HepG2 (cell line): ENCODE data around the gene TBC1D7. TPM values are rescaled to one million over a fixed set of nuclear protein-coding genes. Genes with fewer than 3 reads are reported as not detected.
A peak's percentile ranks its signal among the peaks of the same experiment; 100 is the strongest.

Source experiments
- ARNTL ChIP-seq: sonication (generic); formaldehyde crosslinking; IDR thresholded peaks from 2 replicates; pipeline ENCODE4 v1.4.0; 2020; ENCODE audit warnings: mild to moderate bottlenecking, missing genetic modification reagents
- BCL6 ChIP-seq: IDR thresholded peaks from 2 replicates; pipeline ENCODE4 v1.6.1; 2016; ENCODE audit warnings: missing genetic modification reagents, missing compliant biosample characterization
- CBX1 ChIP-seq: IDR thresholded peaks from one replicate; pipeline ENCODE4 v1.6.1; 2016; ENCODE audit warnings: antibody characterized with exemption, low read depth
- HNF4G ChIP-seq, 2 experiments: sonication (generic) in 1 of 2; formaldehyde crosslinking in 1 of 2; IDR thresholded peaks; 2 replicates each; pipeline versions ENCODE4 v1.4.0 to v1.6.1; 2011 to 2020; ENCODE audit warnings: borderline replicate concordance in 2 of 2, low read depth in 2 of 2, mild to moderate bottlenecking in 2 of 2, low read length in 1 of 2, missing genetic modification reagents in 1 of 2, moderate library complexity in 1 of 2
- MAZ ChIP-seq, 2 experiments: sonication (generic) in 1 of 2; formaldehyde crosslinking in 1 of 2; IDR thresholded peaks; 2 replicates each; pipeline versions ENCODE4 v1.5.0 to v1.6.1; 2012 to 2020; ENCODE audit warnings: low read depth in 2 of 2, mild to moderate bottlenecking in 2 of 2, borderline replicate concordance in 1 of 2, improper control_type of control experiment in 1 of 2, low read length in 1 of 2, missing genetic modification reagents in 1 of 2, moderate library complexity in 1 of 2
- NCOR1 ChIP-seq: fragments of 200-600 bp; sonication (generic); IDR thresholded peaks from 2 replicates; pipeline ENCODE4 v1.7.0; 2017; ENCODE audit warnings: antibody characterized with exemption, low read length, borderline replicate concordance
- RELA ChIP-seq: sonication (generic); formaldehyde crosslinking; IDR thresholded peaks from 2 replicates; pipeline ENCODE4 v1.4.0; 2020; ENCODE audit warnings: missing genetic modification reagents
- SMAD1 ChIP-seq: sonication (generic); formaldehyde crosslinking; IDR thresholded peaks from 2 replicates; pipeline ENCODE4 v1.4.0; 2020; ENCODE audit warnings: missing genetic modification reagents, low read depth, mild to moderate bottlenecking, borderline replicate concordance
- ZFP91 ChIP-seq: sonication (generic); formaldehyde crosslinking; IDR thresholded peaks from 2 replicates; pipeline ENCODE4 v1.9.0; 2022; ENCODE audit warnings: missing genetic modification reagents, mild to moderate bottlenecking, borderline replicate concordance
- ZNF432 ChIP-seq: sonication (generic); formaldehyde crosslinking; IDR thresholded peaks from 2 replicates; pipeline ENCODE4 v1.5.0; 2020; ENCODE audit warnings: missing genetic modification reagents, mild to moderate bottlenecking, borderline replicate concordance
- ZNF7 ChIP-seq: IDR thresholded peaks from 2 replicates; pipeline ENCODE4 v1.6.1; 2016; ENCODE audit warnings: missing biosample characterization, missing genetic modification reagents
- ZNF710 ChIP-seq: sonication (generic); formaldehyde crosslinking; IDR thresholded peaks from 2 replicates; pipeline ENCODE4 v1.5.0; 2020; ENCODE audit warnings: mild to moderate bottlenecking, missing genetic modification reagents, borderline replicate concordance
- ZNF766 ChIP-seq: sonication (generic); formaldehyde crosslinking; IDR thresholded peaks from 2 replicates; pipeline ENCODE4 v1.5.0; 2020; ENCODE audit warnings: missing genetic modification reagents, borderline replicate concordance
- polyA plus RNA-seq, 8 experiments: library from polyadenylated mRNA; depleted of rRNA in 3 of 8; stranded (reverse) in 7 of 8; unstranded in 1 of 8; fragments of >200 nt; fragmentation: Illumina TruSeq in 4 of 8; extraction: Trizol in 4 of 8; gene quantifications; 2 replicates each; pipeline versions ENCODE4 v1.2.1 to v1.2.3, GENCODE V29; 2011 to 2016; ENCODE audit warnings: low read depth in 4 of 8, missing spikeins in 1 of 8, mixed read lengths in 1 of 8; ENCODE audit not compliant: insufficient read depth in 1 of 8
- total RNA-seq, 5 experiments: library from RNA; depleted of rRNA; stranded (reverse); fragments of >200 nt; fragmentation: Illumina TruSeq; extraction: Trizol; gene quantifications; 2 replicates each; pipeline ENCODE4 v1.2.3, GENCODE V29; 2016; ENCODE audit warnings: low read depth in 1 of 5
- TF ChIP-seq, protein P1 (sequence below): sonication (generic); formaldehyde crosslinking; IDR thresholded peaks from 2 replicates; pipeline ENCODE4 v1.4.0; 2020; ENCODE audit warnings: missing genetic modification reagents
- TF ChIP-seq, protein P2 (sequence below): fragments of 450-650 bp; IDR thresholded peaks from 2 replicates; pipeline ENCODE4 v1.6.1; 2016

The TBC1D7 gene
- total and polyA plus RNA-seq, 2 of the 13 experiments (the other 11 are each of a cell fraction or from before 2014, with no cell fraction given), result 23.3 to 30.8 TPM

DNA sequence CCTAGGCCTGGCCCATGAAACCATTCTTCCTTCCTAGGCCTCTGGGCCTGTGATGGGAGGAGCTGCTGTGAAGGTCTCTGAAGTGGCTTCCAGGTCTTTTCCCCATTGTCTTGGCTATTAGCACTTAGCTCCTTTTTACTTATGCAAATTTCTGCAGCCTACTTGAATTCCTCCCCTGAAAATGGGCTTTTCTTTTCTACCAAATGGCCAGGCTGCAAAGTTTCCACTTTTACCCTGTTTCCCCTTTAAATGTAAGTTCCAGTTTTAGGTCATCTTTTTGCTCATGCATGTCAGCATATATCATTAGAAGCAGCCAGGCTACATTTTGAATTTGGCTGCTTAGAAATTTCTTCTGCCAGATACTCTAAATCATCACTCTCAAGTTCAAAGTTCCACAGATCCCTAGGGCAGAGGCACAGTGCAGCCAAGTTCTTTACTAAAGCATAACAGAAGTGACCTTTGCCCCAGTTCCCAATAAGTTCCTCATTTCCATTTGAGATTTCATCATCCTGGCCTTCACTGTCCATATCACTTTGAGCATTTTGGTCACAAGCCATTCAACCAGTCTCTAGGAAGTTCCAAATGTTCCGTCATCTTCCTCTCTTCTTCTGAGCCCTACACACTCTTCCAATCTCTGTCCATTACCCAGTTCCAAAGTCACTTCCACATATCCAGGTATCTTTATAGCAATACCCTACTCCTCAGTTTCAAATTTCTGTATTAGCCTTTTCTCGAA is 71.9 kb downstream of the TBC1D7 start (continued):
- TF ChIP-seq ZNF766 (CRISPR knock-in tag) (no peak), ZNF7 (CRISPR knock-in tag) (no peak), NCOR1 (peak; percentile 42; the same call in 1 of the 2 replicates), ZFP91 (no peak), ARNTL (CRISPR knock-in tag) (no peak), RELA (CRISPR knock-in tag) (no peak), CBX1 (no peak), ZNF432 (CRISPR knock-in tag) (no peak), MAZ (IDR thresholded peaks at IDR 0.05; ENCODE audit: borderline replicate concordance, low read depth, low read length) (no peak), MAZ (CRISPR knock-in tag; IDR thresholded peaks at IDR 0.05; ENCODE audit: low read depth) (no peak), ZNF710 (no peak), BCL6 (CRISPR knock-in tag) (peak; percentile 61; the same call in 1 of the 2 replicates), SMAD1 (CRISPR knock-in tag) (no peak), HNF4G (IDR thresholded peaks at IDR 0.05; ENCODE audit: borderline replicate concordance, low read depth, low read length) (0 out of 2 replicates have a peak, but pooled peaks have one; percentile 10), HNF4G (CRISPR knock-in tag; IDR thresholded peaks at IDR 0.05; ENCODE audit: borderline replicate concordance, low read depth) (no peak)
- TF ChIP-seq, protein P1, sequence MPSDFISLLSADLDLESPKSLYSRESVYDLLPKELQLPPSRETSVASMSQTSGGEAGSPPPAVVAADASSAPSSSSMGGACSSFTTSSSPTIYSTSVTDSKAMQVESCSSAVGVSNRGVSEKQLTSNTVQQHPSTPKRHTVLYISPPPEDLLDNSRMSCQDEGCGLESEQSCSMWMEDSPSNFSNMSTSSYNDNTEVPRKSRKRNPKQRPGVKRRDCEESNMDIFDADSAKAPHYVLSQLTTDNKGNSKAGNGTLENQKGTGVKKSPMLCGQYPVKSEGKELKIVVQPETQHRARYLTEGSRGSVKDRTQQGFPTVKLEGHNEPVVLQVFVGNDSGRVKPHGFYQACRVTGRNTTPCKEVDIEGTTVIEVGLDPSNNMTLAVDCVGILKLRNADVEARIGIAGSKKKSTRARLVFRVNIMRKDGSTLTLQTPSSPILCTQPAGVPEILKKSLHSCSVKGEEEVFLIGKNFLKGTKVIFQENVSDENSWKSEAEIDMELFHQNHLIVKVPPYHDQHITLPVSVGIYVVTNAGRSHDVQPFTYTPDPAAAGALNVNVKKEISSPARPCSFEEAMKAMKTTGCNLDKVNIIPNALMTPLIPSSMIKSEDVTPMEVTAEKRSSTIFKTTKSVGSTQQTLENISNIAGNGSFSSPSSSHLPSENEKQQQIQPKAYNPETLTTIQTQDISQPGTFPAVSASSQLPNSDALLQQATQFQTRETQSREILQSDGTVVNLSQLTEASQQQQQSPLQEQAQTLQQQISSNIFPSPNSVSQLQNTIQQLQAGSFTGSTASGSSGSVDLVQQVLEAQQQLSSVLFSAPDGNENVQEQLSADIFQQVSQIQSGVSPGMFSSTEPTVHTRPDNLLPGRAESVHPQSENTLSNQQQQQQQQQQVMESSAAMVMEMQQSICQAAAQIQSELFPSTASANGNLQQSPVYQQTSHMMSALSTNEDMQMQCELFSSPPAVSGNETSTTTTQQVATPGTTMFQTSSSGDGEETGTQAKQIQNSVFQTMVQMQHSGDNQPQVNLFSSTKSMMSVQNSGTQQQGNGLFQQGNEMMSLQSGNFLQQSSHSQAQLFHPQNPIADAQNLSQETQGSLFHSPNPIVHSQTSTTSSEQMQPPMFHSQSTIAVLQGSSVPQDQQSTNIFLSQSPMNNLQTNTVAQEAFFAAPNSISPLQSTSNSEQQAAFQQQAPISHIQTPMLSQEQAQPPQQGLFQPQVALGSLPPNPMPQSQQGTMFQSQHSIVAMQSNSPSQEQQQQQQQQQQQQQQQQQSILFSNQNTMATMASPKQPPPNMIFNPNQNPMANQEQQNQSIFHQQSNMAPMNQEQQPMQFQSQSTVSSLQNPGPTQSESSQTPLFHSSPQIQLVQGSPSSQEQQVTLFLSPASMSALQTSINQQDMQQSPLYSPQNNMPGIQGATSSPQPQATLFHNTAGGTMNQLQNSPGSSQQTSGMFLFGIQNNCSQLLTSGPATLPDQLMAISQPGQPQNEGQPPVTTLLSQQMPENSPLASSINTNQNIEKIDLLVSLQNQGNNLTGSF (CRISPR knock-in tag), result no peak
- TF ChIP-seq, protein P2, sequence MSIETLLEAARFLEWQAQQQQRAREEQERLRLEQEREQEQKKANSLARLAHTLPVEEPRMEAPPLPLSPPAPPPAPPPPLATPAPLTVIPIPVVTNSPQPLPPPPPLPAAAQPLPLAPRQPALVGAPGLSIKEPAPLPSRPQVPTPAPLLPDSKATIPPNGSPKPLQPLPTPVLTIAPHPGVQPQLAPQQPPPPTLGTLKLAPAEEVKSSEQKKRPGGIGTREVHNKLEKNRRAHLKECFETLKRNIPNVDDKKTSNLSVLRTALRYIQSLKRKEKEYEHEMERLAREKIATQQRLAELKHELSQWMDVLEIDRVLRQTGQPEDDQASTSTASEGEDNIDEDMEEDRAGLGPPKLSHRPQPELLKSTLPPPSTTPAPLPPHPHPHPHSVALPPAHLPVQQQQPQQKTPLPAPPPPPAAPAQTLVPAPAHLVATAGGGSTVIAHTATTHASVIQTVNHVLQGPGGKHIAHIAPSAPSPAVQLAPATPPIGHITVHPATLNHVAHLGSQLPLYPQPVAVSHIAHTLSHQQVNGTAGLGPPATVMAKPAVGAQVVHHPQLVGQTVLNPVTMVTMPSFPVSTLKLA, result no peak
